GM19351 (cell line): ENCODE results near the gene PKD1.

ENCODE experiments used
- ATAC-seq: cut with Tn5 transposase; IDR thresholded peaks from one replicate; pipeline ENCODE4 v1.9.1; 2021; ENCODE audit warnings: mild to moderate bottlenecking, moderate library complexity; ENCODE audit not compliant: unreplicated experiment

The PKD1 gene

DNA sequence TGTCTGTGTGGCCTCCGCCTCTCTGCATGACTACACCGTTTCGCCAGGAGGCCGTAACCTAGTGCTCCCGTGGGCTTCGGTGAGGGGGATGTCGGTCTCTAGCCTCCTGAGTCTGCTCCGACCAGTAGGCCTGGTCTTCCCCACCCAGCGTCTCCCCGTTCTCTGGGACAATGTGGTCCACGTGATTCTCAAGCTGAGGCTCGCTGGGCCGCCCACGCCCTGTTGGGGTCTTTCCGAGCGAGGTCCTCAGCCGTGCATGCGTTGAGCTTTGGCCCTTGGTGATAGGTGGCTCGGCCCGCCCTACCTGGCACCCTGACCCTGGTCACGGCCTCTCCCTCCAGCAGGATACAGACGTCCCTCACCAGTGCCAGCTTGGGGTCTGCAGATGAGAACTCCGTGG, 57.0 kb downstream of the PKD1 start:
- ATAC-seq, result no peak

DNA sequence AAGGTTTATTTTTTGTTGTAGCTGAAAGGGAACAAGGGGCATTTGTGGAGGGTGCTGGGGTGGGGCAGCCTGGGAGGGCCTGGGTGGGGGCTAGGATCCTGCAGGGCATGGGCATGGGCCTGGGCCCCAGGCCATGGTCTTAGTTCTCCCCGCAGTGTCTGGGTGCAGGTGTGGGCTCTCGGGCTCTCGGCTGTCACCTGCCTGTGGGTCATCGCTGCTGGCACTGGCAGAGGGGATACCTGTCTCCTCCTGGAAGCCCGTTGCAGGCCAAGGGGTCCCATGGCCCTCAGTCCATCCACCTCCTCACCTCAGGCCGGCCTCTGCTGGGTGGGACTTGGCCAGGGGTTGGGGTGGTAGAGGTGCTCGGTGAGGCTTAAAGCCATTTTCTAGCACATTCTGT, 57.6 kb downstream of the PKD1 start:
- ATAC-seq, result no peak

DNA sequence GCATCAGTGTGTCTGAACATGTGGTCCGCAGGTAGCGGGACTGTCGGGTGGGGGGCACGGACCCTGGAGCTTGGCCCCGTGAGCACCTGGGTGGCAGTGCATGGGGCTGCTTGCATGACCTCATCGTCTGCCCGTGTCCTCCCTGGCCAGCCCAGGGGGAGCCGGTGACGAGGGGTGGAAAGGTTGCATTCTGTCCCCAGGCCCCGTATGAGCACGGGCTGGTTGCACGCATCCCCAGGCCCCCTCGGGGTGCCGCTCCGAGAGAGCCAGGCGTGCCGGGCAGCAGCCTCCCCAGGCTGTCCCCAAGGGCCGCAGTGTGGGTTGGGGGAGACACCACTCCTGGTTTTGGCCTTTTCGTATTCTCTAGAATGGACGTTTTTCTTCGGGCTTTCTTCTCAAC, 58.0 kb downstream of the PKD1 start:
- ATAC-seq, result no peak

DNA sequence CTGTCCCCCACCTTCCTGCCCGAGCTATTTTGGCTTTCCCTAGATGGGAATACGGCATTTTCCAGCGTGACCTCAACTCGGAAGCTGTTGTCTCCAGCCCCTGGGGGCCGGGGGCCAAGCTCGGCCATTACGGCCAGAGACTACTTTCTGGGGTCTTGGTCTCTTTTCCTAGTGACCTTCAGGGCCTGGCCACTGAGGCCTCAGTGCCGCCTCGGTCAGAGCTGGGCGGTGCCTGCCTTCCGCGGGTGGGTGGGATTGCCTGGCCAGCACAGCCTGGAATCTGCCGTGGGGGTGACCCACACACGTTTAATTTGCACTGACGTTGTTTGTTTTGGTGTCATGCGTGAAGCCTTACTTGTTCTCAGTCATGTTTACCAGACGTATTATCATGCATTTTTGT, 58.7 kb downstream of the PKD1 start:
- no peak for ATAC-seq

- no peak for ATAC-seq
These were observed 59.4 kb downstream of the PKD1 start for GRCh38 chr16:2076072-2076865.

DNA sequence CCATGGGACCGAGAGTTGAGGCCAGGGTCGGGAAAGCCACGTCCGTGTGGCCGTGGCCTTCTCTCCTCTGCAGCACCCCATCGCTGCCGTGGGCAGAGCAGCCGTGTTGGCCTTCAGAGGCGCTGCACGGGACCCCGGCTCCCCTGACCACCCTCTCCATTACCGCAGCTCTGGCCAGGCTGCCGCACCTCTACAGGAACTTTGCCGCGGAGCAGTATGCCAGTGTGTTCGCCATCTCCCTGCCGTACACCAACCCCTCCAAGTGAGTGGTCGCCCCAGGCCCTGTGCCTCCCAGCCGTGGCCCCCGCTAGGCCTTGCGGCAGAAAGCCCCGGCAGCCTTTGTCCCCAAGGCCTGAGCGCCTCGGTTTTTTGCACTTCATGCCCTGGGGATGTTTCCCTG, 60.1 kb downstream of the PKD1 start:
- no peak for ATAC-seq

DNA sequence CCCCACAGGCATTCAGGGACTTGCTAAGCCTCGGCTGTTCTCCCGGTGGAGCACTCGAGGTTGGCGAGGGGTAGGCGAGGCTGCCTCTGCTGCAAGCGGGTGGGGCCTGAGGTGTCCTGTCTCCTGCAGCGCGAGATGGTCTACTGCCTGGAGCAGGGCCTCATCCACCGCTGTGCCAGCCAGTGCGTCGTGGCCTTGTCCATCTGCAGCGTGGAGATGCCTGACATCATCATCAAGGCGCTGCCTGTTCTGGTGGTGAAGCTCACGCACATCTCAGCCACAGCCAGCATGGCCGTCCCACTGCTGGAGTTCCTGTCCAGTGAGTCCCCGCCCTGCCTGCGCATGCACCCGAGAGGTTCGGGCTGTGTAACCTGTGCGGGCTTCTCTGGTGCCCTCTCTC, 61.6 kb downstream of the PKD1 start:
- ATAC-seq, result no peak

DNA sequence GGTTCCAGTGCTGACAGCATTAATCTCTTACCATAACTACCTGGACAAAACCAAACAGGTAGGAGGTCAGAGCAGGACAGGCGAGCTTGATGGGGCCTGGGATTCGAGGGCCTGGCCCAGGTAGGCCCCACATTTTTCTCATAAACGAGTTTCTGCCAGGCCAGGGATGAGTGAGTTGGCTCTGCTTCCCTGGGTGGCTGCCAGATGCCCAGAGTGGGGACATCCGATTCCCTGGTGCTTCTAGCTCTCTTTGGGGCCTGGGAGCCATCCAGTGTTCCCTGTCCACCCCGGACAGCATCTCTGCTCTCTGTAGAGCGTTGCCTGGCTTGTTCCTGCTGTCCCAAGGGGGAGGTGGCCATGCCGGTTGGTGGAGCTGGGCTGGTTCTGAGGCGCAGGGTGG, 62.8 kb downstream of the PKD1 start:
- no peak for ATAC-seq

DNA sequence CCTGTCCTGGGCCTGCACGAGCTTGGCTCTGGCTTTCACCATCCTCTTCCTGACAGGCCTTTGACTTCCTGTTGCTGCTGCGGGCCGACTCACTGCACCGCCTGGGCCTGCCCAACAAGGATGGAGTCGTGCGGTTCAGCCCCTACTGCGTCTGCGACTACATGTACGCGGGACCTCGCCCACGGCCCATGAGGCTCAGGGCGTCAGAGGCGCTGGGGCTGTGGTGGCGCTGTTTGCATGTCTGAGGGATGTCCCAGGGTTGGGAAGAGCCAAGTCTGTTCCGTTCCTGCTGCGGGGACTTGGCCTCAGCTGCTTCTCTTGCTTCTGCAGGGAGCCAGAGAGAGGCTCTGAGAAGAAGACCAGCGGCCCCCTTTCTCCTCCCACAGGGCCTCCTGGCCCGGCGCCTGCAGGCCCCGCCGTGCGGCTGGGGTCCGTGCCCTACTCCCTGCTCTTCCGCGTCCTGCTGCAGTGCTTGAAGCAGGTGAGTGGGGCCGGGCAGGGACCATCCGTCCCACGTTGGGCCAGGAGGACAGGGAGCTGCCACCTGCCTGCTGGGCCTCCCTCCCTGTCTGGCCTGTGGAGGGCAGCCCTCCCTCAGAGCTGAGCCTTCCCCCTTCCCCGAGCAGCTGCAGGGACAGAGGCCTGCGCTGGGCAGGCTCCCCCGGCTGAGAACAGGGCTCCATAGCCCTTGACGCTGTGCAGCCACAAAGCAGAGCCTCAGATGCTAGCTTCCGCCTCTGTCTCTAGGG, 64.1 kb downstream of the PKD1 start:
- ATAC-seq, result no peak

DNA sequence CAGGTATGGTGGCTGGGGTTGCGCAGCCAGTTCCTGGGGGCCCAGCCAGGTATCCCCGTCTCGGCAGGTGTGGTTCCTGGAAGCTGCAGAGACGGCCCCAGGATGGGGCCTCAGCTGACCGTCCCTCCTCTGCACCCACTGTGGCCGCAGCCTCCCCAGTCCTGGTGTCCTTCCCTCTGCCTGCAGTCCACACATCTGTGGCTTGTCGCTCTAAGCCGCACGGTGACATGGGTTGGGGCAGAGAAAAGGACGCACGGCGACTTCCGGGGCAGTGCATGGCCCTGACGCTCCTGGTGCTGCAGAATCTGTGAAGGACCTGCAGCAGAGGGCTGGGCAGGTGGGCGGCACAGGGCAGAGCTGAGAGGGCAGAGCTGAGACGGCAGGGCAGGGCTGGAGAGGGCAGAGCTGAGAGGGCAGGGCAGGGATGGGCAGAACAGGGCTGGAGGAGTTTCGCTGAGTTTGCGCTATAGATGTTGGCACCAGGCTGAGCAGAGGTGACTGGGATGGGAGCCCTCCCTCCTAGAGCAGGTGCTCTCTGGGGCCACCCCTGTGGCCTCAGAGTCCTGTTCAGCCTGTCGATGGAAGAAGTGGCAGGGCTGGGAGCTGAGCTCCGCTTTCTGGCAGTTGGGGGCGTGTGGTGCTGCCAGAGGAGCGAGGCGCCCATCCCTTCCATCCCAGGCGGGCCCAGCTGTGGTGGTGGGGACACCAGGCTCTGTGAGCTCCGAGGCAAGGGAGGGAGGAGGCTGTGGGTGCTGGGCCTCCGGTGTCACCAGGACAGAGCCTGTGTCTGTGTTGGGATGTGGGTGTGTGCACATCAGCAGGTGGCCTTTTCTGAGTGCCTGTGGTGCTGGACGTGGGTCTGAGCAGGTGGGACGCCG, 64.9 kb downstream of the PKD1 start:
- ATAC-seq, result no peak

GRCh38 chr16:2066139-2066538, 69.6 kb downstream of the PKD1 start:
- no peak for ATAC-seq

DNA sequence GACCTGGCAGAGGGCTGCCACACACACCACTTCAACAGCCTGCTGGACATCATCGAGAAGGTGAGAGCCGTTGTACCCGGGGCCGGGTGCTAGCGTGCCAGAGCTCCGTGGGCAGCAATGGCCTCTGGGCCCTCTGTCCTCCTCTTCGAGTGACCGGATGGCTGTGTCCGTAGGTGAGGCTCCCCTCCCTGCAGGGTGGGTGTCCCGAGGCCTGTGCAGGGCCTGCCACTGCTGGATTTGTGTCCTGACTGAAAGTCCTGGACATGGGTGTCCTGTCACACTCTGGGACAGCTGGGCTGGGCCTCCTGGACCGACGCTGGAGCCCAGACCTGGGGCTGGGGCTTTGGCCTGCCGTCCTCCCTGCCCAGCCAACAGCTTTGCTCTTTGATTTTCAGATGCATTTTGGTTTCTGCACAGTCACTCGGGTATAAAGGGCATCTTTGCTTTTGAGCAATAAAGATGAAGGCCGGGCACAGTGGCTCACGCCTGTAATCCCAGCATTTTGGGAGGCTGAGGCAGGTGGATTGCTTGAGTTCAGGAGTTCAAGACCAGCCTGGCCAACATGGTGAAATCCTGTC, 71.2 kb downstream of the PKD1 start:
- no peak for ATAC-seq

GRCh38 chr16:2063861-2064260, 71.8 kb downstream of the PKD1 start:
- no peak for ATAC-seq

- ATAC-seq, result no peak
These were observed 72.9 kb downstream of the PKD1 start for GRCh38 chr16:2062801-2063200.

DNA sequence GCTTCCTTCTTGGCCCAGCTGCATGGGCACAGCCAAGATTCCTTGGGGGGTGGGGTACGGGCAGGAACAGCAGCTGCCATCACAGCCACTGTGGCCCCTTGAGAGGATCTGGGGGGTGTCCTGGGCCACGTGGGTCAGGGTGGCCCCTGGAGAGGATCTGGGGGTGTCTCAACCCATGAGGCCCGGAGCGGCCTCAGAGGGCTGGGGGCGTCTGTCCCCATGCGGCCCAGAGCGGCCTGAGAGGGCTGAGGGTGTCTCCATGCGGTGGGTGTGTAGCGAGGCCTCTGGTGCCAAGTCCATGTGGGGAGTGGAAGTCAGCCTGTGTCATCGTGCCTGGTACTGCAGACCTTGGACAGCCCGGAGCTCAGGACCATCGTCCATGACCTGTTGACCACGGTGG, 74.2 kb downstream of the PKD1 start:
- ATAC-seq, result no peak

- no peak for ATAC-seq
These were observed 74.7 kb downstream of the PKD1 start for GRCh38 chr16:2061023-2061422.

GRCh38 chr16:2060346-2060745, 75.4 kb downstream of the PKD1 start:
- no peak for ATAC-seq

GRCh38 chr16:2058872-2059271, 76.8 kb downstream of the PKD1 start:
- no peak for ATAC-seq

DNA sequence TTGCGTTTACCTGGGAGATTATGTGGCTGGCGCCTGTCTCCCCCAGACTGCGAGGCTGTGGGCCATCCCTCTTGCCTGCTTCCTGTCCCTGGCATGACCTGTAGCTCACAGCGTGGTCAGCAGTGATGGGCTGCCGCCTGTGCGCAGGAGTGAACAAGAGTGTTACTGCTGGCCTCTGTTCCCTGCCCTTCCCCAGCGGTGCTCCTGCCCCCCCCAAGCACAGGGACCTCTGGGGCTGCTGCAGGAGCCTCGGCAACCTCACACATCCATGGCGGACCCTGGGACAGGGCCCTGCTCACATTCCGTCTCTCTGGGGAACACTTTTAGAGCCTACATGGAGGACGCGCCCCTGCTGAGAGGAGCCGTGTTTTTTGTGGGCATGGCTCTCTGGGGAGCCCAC, 77.3 kb downstream of the PKD1 start:
- ATAC-seq, result no peak

DNA sequence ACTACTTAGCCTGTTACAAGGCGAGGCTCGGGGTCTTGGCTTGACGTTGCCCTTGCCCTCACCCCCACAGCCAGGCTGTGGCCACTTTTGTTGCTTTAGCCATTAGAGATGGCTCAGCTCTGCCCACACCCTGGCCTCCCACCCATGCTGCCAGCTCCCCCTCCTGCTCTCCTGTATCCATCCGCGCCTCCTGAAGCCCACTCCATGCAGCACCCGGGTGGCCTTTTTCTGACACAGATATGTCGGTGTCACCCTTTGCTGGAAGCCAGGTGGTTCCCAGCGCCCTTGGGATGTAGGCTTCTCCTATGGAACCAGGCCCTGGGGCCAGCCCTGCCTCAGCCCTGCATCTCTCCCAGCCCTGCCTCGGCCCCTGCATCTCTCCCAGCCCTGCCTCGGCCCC, 78.3 kb downstream of the PKD1 start:
- ATAC-seq, result no peak
